H7 (cell line): ENCODE results near the gene TSC1. TPM values are rescaled to one million over a fixed set of nuclear protein-coding genes. Genes with fewer than 3 reads are reported as not detected.
A peak's percentile ranks its signal among the peaks of the same experiment; 100 is the strongest.
"Not testable (repeated sequence)": the region's sequence is repeated elsewhere in the genome, so short reads cannot be mapped to it uniquely, and the experiment has no call there.

Source experiments
- DNase-seq: peaks from one replicate; pipeline ENCODE4 v3.0.0; 2012
- H3K27me3 ChIP-seq: 2 replicates; pipeline ENCODE4 v1.6.0; 2011; ENCODE audit warnings: mild to moderate bottlenecking, low read length; ENCODE audit not compliant: control insufficient read depth, insufficient read depth
- H3K36me3 ChIP-seq: replicated peaks from 2 replicates; pipeline ENCODE4 v1.5.1; 2011; ENCODE audit warnings: low read length; ENCODE audit not compliant: control insufficient read depth, insufficient read depth
- H3K4me3 ChIP-seq: 2 replicates; pipeline ENCODE4 v1.5.1; 2011; ENCODE audit warnings: low read depth, mild to moderate bottlenecking, control low read depth, low read length, moderate library complexity; ENCODE audit not compliant: insufficient read depth
- total RNA-seq: library from RNA; depleted of rRNA; stranded (reverse); fragments of >200 nt; shearing (Covaris generic); gene quantifications from 2 replicates; pipeline ENCODE4 v1.2.3, GENCODE V29; 2014; rRNA removed

Gene TSC1
- 36.8 and 39.0 TPM in 2 replicates for total RNA-seq

DNA sequence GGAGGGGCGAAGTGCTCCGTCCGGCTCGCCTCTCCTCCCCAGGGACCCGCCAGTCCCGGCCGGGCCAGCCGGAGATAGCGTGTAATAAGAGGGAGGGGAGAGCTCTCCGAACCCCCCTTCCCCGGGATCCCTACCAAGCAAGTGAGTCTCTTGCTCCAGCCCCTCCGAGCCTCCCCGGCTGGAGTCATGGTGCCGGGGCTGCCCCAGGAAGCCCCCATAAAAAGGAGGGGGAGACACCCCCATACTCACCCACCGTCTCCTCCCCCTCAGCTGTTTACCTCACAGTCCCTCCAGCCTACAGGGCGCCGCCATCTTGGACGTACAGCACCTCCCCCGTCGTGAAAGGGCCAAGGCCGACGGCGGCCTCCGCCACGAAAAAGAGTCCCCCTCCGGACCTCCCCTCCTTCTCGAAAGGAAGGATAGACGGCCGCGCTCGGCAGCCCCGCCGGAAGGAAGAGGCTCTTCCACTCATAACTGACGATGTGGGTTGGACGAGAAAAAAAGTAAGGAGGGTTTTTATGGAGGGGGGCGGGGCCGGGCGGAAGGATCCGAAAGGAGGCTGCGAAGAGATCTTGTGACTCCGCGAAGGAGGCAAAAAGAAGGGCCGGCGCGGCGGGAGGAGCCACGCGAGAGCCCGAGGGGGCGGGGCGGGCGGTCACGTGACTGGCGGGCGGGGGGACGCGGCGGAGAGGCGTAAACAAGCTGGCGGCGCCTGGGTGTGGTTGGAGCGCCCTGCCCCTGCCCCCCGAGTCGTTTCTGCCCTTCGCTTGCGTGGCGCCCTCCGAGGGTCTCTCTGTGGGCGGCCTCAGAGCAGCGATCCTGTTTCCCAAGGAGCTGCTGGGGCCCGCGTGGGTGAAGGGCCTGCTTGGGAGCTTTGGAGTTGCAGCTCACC lies at the start of gene TSC1:
TSS of gene TSC1 (minus strand) at position 323 of the 892 bp plus-strand sequence. CDS start 15,744 bp downstream, outside the sequence.
- Histone ChIP-seq H3K36me3 (no peaks in the 10 kb centered on the region), H3K4me3 (peak within 1 kb of the TSS; percentile 85), H3K27me3 (no peaks in the 10 kb centered on the region)
- peak; percentile 98 for DNase-seq

GRCh38 chr9:132993511-132993939 lies 49.1 kb upstream of the TSC1 start:
- peak; percentile 19 for DNase-seq
- H3K4me3 ChIP-seq: no peak overlapping the region
- H3K27me3 ChIP-seq: no peaks in the 10 kb centered on the region
- no peaks in the 10 kb centered on the region for H3K36me3 ChIP-seq

DNA sequence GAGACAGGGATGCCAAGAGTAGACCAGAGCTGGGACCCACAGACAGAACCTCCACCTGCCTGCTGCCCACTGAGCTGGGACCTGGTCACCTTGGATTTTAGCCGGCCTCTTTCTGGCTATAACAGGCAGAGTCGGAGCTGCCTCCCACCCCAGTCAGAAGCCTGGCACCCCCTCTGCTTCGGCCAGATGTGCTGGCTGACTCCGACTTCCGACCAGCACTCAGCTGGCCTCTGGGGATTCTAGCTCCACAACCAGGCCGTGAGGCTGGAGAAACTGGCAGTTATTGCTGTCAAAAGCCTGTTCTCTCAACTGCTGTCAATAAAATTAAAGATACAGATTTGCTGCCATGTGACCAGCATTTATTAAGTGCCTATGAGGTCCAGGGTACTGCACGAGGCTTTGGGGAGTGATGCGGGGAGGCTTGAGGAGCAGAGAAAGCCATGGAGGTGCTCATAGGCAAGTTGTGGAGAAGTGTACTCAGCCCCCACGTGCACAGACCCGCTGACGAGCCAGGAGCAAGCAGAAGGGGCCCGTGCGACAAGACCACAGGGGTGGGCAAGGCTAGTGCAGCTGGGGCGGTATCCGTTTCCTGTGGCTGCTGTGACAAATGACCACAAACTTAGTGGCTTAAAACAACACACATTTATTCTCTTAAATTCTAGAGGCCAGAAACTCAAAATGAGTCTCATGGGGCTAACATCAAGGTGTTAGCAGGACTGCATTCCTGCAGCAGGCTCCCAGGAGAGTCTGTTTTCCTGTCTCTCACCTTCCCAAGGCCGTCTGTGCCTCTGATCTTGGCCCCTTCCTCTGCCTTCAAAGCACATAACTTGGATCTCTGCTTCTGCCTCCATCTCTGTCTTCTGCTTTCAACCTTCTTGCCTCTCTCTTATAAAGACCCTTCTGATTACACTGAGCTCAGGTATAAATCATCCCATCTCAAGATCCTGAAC lies 47.2 kb upstream of the TSC1 start:
- no peaks in the 10 kb centered on the region for H3K36me3 ChIP-seq

GRCh38 chr9:132990781-132991180 lies 46.4 kb upstream of the TSC1 start:
- Histone ChIP-seq H3K4me3 (no peak overlapping the region), H3K36me3 (no peaks in the 10 kb centered on the region), H3K27me3 (no peaks in the 10 kb centered on the region)
- DNase-seq: peak; percentile 34

More for the DNA sequence above, 47.2 kb upstream of the TSC1 start:
- no peak overlapping the region for H3K4me3 ChIP-seq
- no peaks in the 10 kb centered on the region for H3K27me3 ChIP-seq
- peak; percentile 40 for DNase-seq

- H3K36me3 ChIP-seq, H3K27me3 ChIP-seq, DNase-seq, H3K4me3 ChIP-seq: not testable (repeated sequence)
Observed at GRCh38 chr9:132989998-132990557, 45.7 kb upstream of the TSC1 start.

- peak; percentile 69 for DNase-seq
- Histone ChIP-seq H3K36me3 (no peaks in the 10 kb centered on the region), H3K4me3 (no peak overlapping the region), H3K27me3 (no peaks in the 10 kb centered on the region)
Observed at GRCh38 chr9:132989414-132989996, 45.1 kb upstream of the TSC1 start.

DNA sequence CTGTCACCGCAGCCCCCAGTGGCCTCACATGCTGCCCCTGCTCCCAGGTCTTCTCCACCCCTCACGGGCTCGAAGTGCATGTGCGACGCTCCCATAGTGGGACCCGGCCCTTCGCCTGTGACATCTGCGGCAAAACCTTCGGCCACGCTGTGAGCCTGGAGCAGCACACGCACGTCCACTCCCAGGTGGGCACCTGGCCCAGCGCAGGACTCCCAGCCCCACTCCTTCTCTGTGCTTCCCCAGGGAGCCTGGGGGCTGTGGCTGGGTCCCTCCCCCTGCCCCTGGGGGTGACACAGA lies 44.5 kb upstream of the TSC1 start:
- H3K36me3 ChIP-seq: no peaks in the 10 kb centered on the region
- peak; percentile 56 for DNase-seq
- no peaks in the 10 kb centered on the region for H3K27me3 ChIP-seq
- H3K4me3 ChIP-seq: no peak overlapping the region

- Histone ChIP-seq H3K27me3 (no peaks in the 10 kb centered on the region), H3K4me3 (no peak overlapping the region), H3K36me3 (no peaks in the 10 kb centered on the region)
- peak; percentile 54 for DNase-seq
Observed at GRCh38 chr9:132988244-132989013, 44.0 kb upstream of the TSC1 start.

GRCh38 chr9:132986640-132987620 lies 42.5 kb upstream of the TSC1 start:
- peak; percentile 52 for DNase-seq
- H3K27me3 ChIP-seq: no peaks in the 10 kb centered on the region
- H3K4me3 ChIP-seq: no peak overlapping the region
- no peaks in the 10 kb centered on the region for H3K36me3 ChIP-seq

- Histone ChIP-seq H3K4me3 (no peak overlapping the region), H3K36me3 (no peaks in the 10 kb centered on the region), H3K27me3 (no peaks in the 10 kb centered on the region)
- DNase-seq: peak; percentile 7
Observed at GRCh38 chr9:132986114-132986513, 41.7 kb upstream of the TSC1 start.

DNA sequence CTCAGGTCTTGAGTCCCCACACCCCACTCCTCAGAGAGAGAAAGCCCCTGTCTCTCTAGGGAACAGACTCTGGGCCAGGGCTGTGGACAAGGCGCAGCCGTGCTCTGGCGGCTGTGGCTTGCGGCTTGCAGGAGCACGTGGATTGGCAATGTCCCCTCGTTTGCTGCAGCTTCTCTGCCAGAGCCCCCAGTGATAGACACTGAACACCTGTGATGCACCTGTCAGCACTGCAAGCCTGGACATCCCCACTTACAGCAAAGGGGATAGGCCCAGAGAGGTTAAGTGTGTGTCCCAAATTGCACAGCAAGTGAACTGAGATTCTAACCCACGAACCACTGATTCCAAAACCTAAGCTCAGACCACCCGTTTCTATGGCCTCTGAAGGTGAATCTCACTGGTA lies 41.1 kb upstream of the TSC1 start:
- no peak for DNase-seq
- no peak overlapping the region for H3K4me3 ChIP-seq
- H3K27me3 ChIP-seq: no peaks in the 10 kb centered on the region
- H3K36me3 ChIP-seq: no peaks in the 10 kb centered on the region

GRCh38 chr9:132985071-132985350 lies 40.6 kb upstream of the TSC1 start:
- Histone ChIP-seq H3K4me3 (no peak overlapping the region), H3K36me3 (no peaks in the 10 kb centered on the region), H3K27me3 (peaks cover 2% of the 10 kb centered on the region; the same call in 1 of the 2 replicates)
- DNase-seq: peak; percentile 45
